Adrenal gland (tissue), 12 donors: Measurements from ENCODE around the gene ENPP5. TPM values are rescaled to one million over a fixed set of nuclear protein-coding genes. Genes with fewer than 3 reads are reported as not detected.
A peak's percentile ranks its signal among the peaks of the same experiment; 100 is the strongest.

ENCODE experiments used
- DNase-seq, 7 donors: peaks; one replicate each; pipeline ENCODE4 v3.0.0-alpha.2; 2019 to 2020
- H3K27ac ChIP-seq, 5 donors: fragments of 200-600 bp; sonication (generic) in 4 of 5; 1 replicate in 3 of 5; 2 replicates in 2 of 5; pipeline versions ENCODE4 v1.5.1 to v1.8.0; 2016 to 2020; ENCODE audit warnings: mild to moderate bottlenecking in 1 of 5
- H3K27me3 ChIP-seq: fragments of 200-600 bp; 2 replicates; pipeline ENCODE4 v1.8.0; 2021
- H3K36me3 ChIP-seq, 2 donors: fragments of 200-600 bp; replicated peaks in 1 of 2; 1 replicate in 1 of 2; 2 replicates in 1 of 2; pipeline versions ENCODE4 v1.5.1 to v1.8.0; 2018 to 2022
- H3K4me1 ChIP-seq, 2 donors: fragments of 200-600 bp; replicated peaks in 1 of 2; 1 replicate in 1 of 2; 2 replicates in 1 of 2; pipeline versions ENCODE4 v1.5.1 to v1.8.0; 2018 to 2021
- H3K4me3 ChIP-seq, 4 donors: fragments of 200-600 bp; sonication (generic) in 3 of 4; one replicate each; pipeline ENCODE4 v1.5.1; 2016 to 2018
- H3K9me3 ChIP-seq, 3 donors: fragments of 200-600 bp; sonication (generic) in 1 of 3; replicated peaks in 1 of 3; 1 replicate in 2 of 3; 2 replicates in 1 of 3; pipeline versions ENCODE4 v1.5.1 to v1.8.0; 2016 to 2021
- POLR2A ChIP-seq, 2 donors: fragments of 450-650 bp; IDR thresholded peaks; one replicate each; pipeline ENCODE4 v1.6.1; 2017; ENCODE audit warnings: antibody characterized with exemption in 2 of 2, mild to moderate bottlenecking in 2 of 2, moderate library complexity in 1 of 2
- WGBS, 4 donors: extraction: QIAGEN DNeasy Blood & Tissue Kit in 2 of 4; methylation state at CpG; one replicate each; pipeline versions ENCODE4 v1.1.5 to v1.1.7; 2013 to 2017; 5-methylcytosine and 5-hydroxymethylcytosine counted together
- intact Hi-C, 2 donors: fragments of 100-400 bp; cut with DNase I; formaldehyde crosslinking; loops; one replicate each; pipeline versions ENCODE4 v1.14.1 to v1.15.0; 2022 to 2023
- polyA plus RNA-seq, 3 donors: library from polyadenylated mRNA; stranded (reverse); fragments of 200-250 nt in 2 of 3; fragments of 350-450 nt in 1 of 3; fragmentation: Illumina TruSeq in 1 of 3; extraction: RNeasy Lipid Tissue Mini Kit (QIAGEN cat#74804) in 1 of 3; gene quantifications; one replicate each; pipeline ENCODE4 v1.2.3, GENCODE V29; 2013 to 2014
- total RNA-seq, 9 donors: library from RNA; depleted of rRNA in 4 of 9; stranded (reverse); fragments of >200 nt in 4 of 9; fragments of 120-200 nt in 1 of 9; fragmentation: NEBNext Ultra II Directional in 1 of 9; extraction: Animal tissue kit (Norgen Biotek cat#: 25700) in 1 of 9; gene quantifications; one replicate each; pipeline versions ENCODE4 v1.1.0 to v1.2.4, GENCODE V29; 2013 to 2023
- TF ChIP-seq, protein P1 (sequence below), 6 experiments: fragments of 450-650 bp in 4 of 6; fragments of 200-600 bp in 2 of 6; sonication (generic) in 1 of 6; IDR thresholded peaks; 1 replicate in 5 of 6; 2 replicates in 1 of 6; pipeline versions ENCODE4 v1.5.1 to v1.8.0; 2016 to 2021; ENCODE audit warnings: antibody characterized with exemption in 6 of 6, mild to moderate bottlenecking in 2 of 6, moderate library complexity in 1 of 6
- donor health status: healthy with polysubstance abuse.
- donor health status: Bipolar disorder and iron deficiency.
- donor health status: DM: yes; HTN: yes; CAD: no.
- donor health status: DM: no; HTN: no; CAD: no.
- donor health status: DM: no; HTN: no; CAD: no.
- donor health status: DM: yes; HTN: yes; CAD: no.

The ENPP5 gene
- total and polyA plus RNA-seq, 12 donors: 2.2 to 25.7 (median 9.2) TPM

GRCh38 chr6:46217671-46218131 is 46.9 kb upstream of the ENPP5 start:
- peak; percentile 59 to 90 (median 75) for DNase-seq
- H3K4me1 ChIP-seq: peaks cover 0 to 21% of the 10 kb centered on the region in 2 donors
- no peaks in the 10 kb centered on the region for H3K27me3 ChIP-seq
- intact Hi-C loops: no loop called here
- no peaks in the 10 kb centered on the region for H3K36me3 ChIP-seq
- no peaks in the 10 kb centered on the region for H3K9me3 ChIP-seq
- 36 to 45% (median 39%) methylated on average over 5 of the region's 5 CpGs for WGBS, 4 donors
- no peak overlapping the region for H3K4me3 ChIP-seq
- peak overlapping the region; percentile 6 to 87 (median 47) for H3K27ac ChIP-seq
- TF ChIP-seq POLR2A (IDR thresholded peaks at IDR 0.05): no peak
- TF ChIP-seq, protein P1, sequence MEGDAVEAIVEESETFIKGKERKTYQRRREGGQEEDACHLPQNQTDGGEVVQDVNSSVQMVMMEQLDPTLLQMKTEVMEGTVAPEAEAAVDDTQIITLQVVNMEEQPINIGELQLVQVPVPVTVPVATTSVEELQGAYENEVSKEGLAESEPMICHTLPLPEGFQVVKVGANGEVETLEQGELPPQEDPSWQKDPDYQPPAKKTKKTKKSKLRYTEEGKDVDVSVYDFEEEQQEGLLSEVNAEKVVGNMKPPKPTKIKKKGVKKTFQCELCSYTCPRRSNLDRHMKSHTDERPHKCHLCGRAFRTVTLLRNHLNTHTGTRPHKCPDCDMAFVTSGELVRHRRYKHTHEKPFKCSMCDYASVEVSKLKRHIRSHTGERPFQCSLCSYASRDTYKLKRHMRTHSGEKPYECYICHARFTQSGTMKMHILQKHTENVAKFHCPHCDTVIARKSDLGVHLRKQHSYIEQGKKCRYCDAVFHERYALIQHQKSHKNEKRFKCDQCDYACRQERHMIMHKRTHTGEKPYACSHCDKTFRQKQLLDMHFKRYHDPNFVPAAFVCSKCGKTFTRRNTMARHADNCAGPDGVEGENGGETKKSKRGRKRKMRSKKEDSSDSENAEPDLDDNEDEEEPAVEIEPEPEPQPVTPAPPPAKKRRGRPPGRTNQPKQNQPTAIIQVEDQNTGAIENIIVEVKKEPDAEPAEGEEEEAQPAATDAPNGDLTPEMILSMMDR (IDR thresholded peaks at IDR 0.05): no peak

DNA sequence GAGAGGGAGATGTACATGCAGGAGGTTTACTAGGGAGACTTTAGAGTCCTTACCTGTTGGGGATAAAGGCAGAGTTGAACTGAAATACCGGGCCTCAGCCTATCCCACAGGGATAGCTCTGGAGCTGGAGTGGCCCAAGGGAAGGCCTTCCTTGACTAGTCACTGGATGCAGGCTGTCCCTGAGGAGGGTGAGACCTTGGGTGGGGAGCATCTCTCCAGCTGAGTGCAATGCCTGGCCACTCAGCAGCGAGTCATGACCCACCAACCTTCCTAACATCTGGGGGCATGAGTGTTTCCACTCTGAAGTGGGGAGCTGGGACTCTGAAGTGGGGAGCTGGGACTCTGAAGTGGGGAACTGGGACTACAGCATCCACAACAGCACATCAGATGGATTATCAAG is 46.1 kb upstream of the ENPP5 start:
- H3K27ac ChIP-seq: peak overlapping the region in 3 of 5 donors; percentile 47 to 83 (median 77)

DNA sequence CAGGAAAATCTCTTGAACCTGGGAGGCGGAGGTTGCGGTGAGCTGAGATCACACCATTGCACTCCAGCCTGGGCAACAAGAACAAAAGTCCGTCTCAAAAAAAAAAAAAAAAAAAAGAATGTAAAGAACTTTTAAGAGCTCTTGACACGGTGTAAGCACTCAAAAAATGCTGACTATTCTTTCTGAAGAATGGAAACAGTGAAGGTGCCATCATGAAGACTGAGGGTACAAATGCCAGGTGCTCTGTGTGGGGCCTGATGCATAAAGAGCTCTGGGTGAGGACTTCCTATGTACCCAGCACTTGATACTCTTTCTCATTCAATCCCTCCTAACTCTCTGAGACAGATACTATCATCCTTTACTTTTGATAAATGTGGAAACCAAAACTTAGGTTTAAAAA is 45.0 kb upstream of the ENPP5 start:
- no peak overlapping the region for H3K27ac ChIP-seq
- H3K27me3 ChIP-seq: no peaks in the 10 kb centered on the region
- H3K4me3 ChIP-seq: no peak overlapping the region
- DNase-seq: no peak
- TF ChIP-seq, protein P1 (IDR thresholded peaks at IDR 0.05): no peak
- no peak for TF ChIP-seq POLR2A (IDR thresholded peaks at IDR 0.05)
- H3K36me3 ChIP-seq: no peaks in the 10 kb centered on the region
- intact Hi-C loops: no loop called here
- 83 to 94% (median 90%) methylated on average over 4 of the region's 4 CpGs for WGBS, 4 donors
- H3K9me3 ChIP-seq: no peaks in the 10 kb centered on the region
- peaks cover 0 to 21% of the 10 kb centered on the region in 2 donors for H3K4me1 ChIP-seq

More for the DNA sequence above, 46.1 kb upstream of the ENPP5 start:
- no peak overlapping the region for H3K4me3 ChIP-seq
- WGBS, 4 donors: 81 to 100% (median 89%) methylated on average over 1 to 2 of the region's 2 CpGs
- peaks cover 0 to 21% of the 10 kb centered on the region in 2 donors for H3K4me1 ChIP-seq
- no peaks in the 10 kb centered on the region for H3K9me3 ChIP-seq
- peak in 1 of 7 donors; percentile 22 for DNase-seq
- H3K36me3 ChIP-seq: no peaks in the 10 kb centered on the region
- no peak for TF ChIP-seq POLR2A (IDR thresholded peaks at IDR 0.05)
- TF ChIP-seq, protein P1 (IDR thresholded peaks at IDR 0.05): no peak
- no peaks in the 10 kb centered on the region for H3K27me3 ChIP-seq
- intact Hi-C loops: no loop called here

GRCh38 chr6:46215213-46215612 is 44.4 kb upstream of the ENPP5 start:
- intact Hi-C loops: no loop called here
- TF ChIP-seq, protein P1 (IDR thresholded peaks at IDR 0.05): no peak
- no peak for TF ChIP-seq POLR2A (IDR thresholded peaks at IDR 0.05)

More at GRCh38 chr6:46215213-46215612, 44.4 kb upstream of the ENPP5 start:
- Histone ChIP-seq H3K36me3 (no peaks in the 10 kb centered on the region), H3K4me1 (peaks cover 0 to 21% of the 10 kb centered on the region in 2 donors), H3K9me3 (no peaks in the 10 kb centered on the region), H3K27me3 (no peaks in the 10 kb centered on the region), H3K27ac (no peak overlapping the region), H3K4me3 (no peak overlapping the region)
- WGBS, 4 donors: 85 to 92% (median 90%) methylated on average over 6 of the region's 6 CpGs
- no peak for DNase-seq
